KMS-11 (cell line): ENCODE results near the gene CINP.

ENCODE experiments used
- H2AFZ ChIP-seq: fragments of 200-600 bp; sonication (generic); 2 replicates; pipeline ENCODE4 v1.6.1; 2016; ENCODE audit warnings: antibody characterized with exemption, mixed run types, low read depth
- H3K27ac ChIP-seq: fragments of 200-600 bp; sonication (generic); 2 replicates; pipeline ENCODE4 v1.6.1; 2016; ENCODE audit warnings: mild to moderate bottlenecking, mixed run types
- H3K27me3 ChIP-seq: fragments of 200-600 bp; sonication (generic); 2 replicates; pipeline ENCODE4 v1.6.1; 2017; ENCODE audit warnings: mild to moderate bottlenecking, low read depth, mixed run types, moderate library complexity; ENCODE audit not compliant: insufficient read depth
- H3K36me3 ChIP-seq: fragments of 200-600 bp; sonication (generic); 2 replicates; pipeline ENCODE4 v1.6.1; 2017; ENCODE audit warnings: mild to moderate bottlenecking, mixed run types; ENCODE audit not compliant: insufficient read depth
- H3K4me1 ChIP-seq: fragments of 200-600 bp; sonication (generic); 2 replicates; pipeline ENCODE4 v1.6.1; 2016; ENCODE audit warnings: mild to moderate bottlenecking, low read depth, mixed run types; ENCODE audit not compliant: poor library complexity, severe bottlenecking
- H3K4me2 ChIP-seq: fragments of 200-600 bp; sonication (generic); 2 replicates; pipeline ENCODE4 v1.7.0; 2016; ENCODE audit warnings: mild to moderate bottlenecking, mixed run types
- H3K4me3 ChIP-seq: fragments of 200-600 bp; sonication (generic); IDR thresholded peaks from 2 replicates; pipeline ENCODE4 v1.6.1; 2017; ENCODE audit warnings: low read depth, low read length, mixed read lengths; ENCODE audit not compliant: insufficient read depth
- H3K79me2 ChIP-seq: fragments of 200-600 bp; sonication (generic); 2 replicates; pipeline ENCODE4 v1.6.1; 2016; ENCODE audit warnings: low read depth, mixed run types; ENCODE audit not compliant: insufficient read depth
- H3K9ac ChIP-seq: fragments of 200-600 bp; sonication (generic); 2 replicates; pipeline ENCODE4 v1.6.1; 2016; ENCODE audit warnings: mild to moderate bottlenecking, mixed run types
- H4K20me1 ChIP-seq: fragments of 200-600 bp; sonication (generic); 2 replicates; pipeline ENCODE4 v1.6.1; 2016; ENCODE audit warnings: mild to moderate bottlenecking, mixed run types; ENCODE audit not compliant: insufficient read depth
- CTCF ChIP-seq: fragments of 200-600 bp; sonication (generic); conservative IDR thresholded peaks from 2 replicates; pipeline ENCODE4 v1.6.1; 2017; ENCODE audit warnings: low read depth, mild to moderate bottlenecking, antibody characterized with exemption, low read length, moderate library complexity, mixed read lengths

CINP gene

GRCh38 chr14:102344084-102344483, 18.6 kb downstream of the CINP start:
- TF ChIP-seq CTCF = no peak
- no peaks in the 10 kb centered on the region for H3K36me3 ChIP-seq

GRCh38 chr14:102342238-102342637, 20.5 kb downstream of the CINP start:
- Histone ChIP-seq H3K4me2 (no peak overlapping the region), H4K20me1 (no peaks in the 10 kb centered on the region), H3K4me3 (no peak overlapping the region), H3K27me3 (no peaks in the 10 kb centered on the region), H3K4me1 (no peaks in the 10 kb centered on the region), H3K79me2 (no peaks in the 10 kb centered on the region), H3K9ac (no peak overlapping the region), H3K27ac (no peak overlapping the region), H3K36me3 (no peaks in the 10 kb centered on the region), H2AFZ (no peak overlapping the region)
- TF ChIP-seq CTCF = no peak

More at GRCh38 chr14:102344084-102344483, 18.6 kb downstream of the CINP start:
- Histone ChIP-seq H3K27ac (no peak overlapping the region), H3K4me2 (no peak overlapping the region), H3K27me3 (no peaks in the 10 kb centered on the region), H3K4me1 (no peaks in the 10 kb centered on the region), H4K20me1 (no peaks in the 10 kb centered on the region), H3K9ac (no peak overlapping the region), H3K79me2 (no peaks in the 10 kb centered on the region), H2AFZ (no peak overlapping the region), H3K4me3 (no peak overlapping the region)

GRCh38 chr14:102341566-102341965, 21.1 kb downstream of the CINP start:
- no peak for TF ChIP-seq CTCF
- Histone ChIP-seq H3K79me2 (no peaks in the 10 kb centered on the region), H3K9ac (no peak overlapping the region), H3K36me3 (no peaks in the 10 kb centered on the region), H3K4me2 (no peak overlapping the region), H2AFZ (no peak overlapping the region), H4K20me1 (no peaks in the 10 kb centered on the region), H3K4me3 (no peak overlapping the region), H3K27ac (no peak overlapping the region), H3K4me1 (no peaks in the 10 kb centered on the region), H3K27me3 (no peaks in the 10 kb centered on the region)

GRCh38 chr14:102338724-102339123, 24.0 kb downstream of the CINP start:
- H3K4me1 ChIP-seq = no peaks in the 10 kb centered on the region
- TF ChIP-seq CTCF = no peak

More at GRCh38 chr14:102338724-102339123, 24.0 kb downstream of the CINP start:
- Histone ChIP-seq H3K79me2 (no peaks in the 10 kb centered on the region), H3K27ac (no peak overlapping the region), H3K9ac (no peak overlapping the region), H4K20me1 (no peaks in the 10 kb centered on the region), H3K27me3 (no peaks in the 10 kb centered on the region), H3K4me3 (no peak overlapping the region), H2AFZ (no peak overlapping the region), H3K4me2 (no peak overlapping the region), H3K36me3 (no peaks in the 10 kb centered on the region)
